ENCODE data around the gene ASTN1.
"Not testable (repeated sequence)": the region's sequence is repeated elsewhere in the genome, so short reads cannot be mapped to it uniquely, and the experiment has no call there.

ASTN1 gene

DNA sequence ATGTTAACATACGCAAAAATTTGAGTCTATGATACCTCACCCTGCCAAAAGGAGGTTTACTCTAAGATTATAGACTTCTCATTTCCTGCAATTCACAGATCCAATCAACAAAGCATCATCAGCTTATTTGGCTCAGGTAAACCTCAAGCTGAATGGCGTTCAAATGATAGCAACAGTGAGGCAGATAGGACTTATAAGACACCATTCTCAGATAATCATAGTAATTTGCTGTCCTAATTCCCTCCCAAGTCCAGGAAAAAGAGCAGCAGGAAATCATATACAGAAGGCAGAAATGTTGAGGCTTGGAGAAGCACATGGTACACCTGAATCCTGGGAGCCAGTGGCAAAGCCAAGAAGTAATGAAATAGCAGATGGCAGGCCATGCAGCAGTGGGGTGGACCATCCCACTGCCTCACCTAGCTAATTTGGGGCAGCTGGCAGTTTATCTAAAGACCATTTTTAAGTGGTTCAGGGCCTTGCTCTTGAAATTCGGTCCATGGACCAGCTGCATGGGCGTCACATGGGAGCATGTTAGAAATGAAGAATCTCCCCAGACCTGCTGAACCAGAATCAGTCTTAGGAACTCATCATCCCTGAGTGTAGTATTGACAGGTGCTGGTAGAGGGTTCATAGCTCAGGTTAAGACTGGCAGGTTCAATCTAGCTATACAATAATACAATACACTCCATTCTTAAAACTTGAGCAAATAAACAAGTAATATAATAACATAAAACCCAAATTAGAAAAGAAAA is 57.7 kb downstream of the ASTN1 start:
- DNase-seq (ENCODE audit: low read depth): no peak

DNA sequence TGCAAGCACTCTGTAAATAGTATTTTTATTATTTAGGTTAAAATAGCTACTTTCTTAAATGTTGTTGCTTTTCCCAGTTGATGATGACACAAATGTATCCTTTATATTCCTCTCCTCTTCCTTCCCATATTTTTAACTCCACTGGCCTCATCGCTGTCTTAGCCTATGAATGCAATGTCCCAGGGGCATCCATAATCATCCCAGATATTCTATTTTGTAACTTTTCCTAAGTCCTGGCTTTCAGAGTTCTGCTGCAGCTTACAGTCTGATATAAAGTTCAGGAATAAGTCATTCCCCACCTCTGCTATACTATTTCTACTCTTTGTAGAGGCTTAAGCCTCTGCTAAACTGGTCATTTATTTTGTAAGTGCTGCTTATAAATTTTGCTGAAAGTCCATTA is 58.3 kb downstream of the ASTN1 start:
- no peak for DNase-seq (ENCODE audit: low read depth)

DNA sequence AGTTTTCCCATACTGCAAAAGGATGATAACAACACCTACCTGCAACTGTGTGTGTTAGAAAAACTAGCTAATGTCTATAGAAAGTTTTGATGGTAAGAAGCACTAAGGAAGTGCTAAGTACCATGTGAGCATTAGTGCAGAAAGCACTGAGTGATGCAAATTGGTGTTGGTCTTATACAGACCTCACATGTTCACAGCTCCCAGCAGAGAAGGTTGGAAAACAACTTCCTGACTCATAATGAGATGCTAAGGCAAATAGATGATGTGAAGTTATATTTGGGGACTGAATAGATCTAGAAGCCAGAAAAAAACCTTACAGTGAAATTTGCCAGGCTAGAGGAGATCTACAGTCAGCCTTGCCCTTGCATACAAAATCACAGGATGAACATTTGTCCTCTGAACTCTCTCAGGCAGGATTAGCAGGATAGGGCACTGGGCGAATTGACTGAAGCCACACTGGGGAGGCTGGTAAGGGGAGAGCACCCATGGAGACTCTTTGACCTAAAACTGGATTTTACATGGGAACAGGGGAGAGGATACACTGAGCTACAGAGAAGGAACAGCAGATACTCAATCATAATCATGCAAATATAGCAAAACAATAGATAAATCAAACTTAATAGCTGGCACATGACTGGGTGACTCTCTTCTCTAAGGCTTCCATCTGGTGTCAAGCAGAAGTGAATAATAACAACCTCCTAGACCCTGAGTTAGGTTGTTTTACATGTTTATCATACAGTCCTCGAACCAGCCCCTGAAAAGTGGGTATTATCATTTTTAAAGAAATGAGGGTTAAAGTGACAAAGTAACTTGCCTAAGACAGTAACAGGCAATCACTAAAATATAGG is 61.3 kb downstream of the ASTN1 start:
- DNase-seq (ENCODE audit: low read depth): no peak

DNA sequence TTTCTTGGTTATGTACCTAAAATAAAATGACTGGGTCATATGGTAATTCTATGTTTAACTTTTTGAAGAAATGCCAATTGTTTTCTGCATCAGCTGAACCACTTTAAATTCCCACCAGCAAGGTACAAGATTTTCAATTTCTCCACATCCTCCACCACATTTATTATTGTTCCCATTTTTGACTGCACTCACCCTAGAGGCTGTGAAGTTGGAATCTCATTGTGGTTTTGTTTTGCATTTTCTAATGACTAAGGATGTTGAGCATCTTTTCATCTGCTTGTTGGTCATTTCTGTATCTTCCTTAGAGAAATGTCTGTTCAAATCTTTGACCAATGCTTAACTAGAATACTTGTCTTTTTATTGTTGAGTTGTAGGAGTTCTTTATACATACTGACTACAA is 72.5 kb downstream of the ASTN1 start:
- no peak for DNase-seq (ENCODE audit: low read depth)

DNA sequence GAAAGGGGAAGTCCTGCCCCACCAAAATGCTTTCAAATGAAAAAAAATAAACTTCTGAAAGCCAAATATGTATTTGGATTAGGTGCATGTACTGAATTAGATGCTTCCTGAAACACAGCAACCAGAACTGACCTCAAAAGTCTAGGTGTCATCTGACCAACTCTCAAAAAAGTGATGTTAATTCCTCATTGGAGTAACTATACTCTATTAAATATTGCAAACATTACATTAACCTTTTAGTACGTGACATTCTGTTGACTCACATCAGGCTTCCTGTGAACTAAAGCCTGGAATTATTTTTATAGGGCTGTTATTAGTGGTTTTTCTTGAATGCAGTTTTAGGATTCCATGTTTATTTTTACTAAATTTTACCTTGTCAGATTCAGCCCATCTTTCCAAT is 73.5 kb downstream of the ASTN1 start:
- no peak for DNase-seq (ENCODE audit: low read depth)

DNA sequence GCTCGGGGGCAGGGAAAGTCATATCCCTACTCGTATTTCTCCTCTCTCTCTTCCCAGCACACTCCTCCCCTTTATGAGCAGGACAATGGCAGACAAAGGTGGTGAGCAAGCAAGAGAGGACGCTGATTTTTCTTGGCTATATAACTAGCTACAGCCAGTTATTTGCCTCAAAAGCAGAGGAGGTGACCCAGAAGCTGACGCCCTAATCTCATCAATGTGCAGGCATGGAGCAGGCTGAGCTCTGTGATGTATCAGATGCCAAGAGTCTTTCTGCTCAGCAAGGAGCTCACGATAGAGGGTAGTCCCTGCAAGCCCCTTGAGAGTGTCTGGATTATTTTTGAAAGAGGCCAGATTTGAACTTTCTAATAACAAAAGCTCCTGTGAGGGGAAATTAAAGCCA is 75.5 kb downstream of the ASTN1 start:
- no peak for DNase-seq (ENCODE audit: low read depth)

DNA sequence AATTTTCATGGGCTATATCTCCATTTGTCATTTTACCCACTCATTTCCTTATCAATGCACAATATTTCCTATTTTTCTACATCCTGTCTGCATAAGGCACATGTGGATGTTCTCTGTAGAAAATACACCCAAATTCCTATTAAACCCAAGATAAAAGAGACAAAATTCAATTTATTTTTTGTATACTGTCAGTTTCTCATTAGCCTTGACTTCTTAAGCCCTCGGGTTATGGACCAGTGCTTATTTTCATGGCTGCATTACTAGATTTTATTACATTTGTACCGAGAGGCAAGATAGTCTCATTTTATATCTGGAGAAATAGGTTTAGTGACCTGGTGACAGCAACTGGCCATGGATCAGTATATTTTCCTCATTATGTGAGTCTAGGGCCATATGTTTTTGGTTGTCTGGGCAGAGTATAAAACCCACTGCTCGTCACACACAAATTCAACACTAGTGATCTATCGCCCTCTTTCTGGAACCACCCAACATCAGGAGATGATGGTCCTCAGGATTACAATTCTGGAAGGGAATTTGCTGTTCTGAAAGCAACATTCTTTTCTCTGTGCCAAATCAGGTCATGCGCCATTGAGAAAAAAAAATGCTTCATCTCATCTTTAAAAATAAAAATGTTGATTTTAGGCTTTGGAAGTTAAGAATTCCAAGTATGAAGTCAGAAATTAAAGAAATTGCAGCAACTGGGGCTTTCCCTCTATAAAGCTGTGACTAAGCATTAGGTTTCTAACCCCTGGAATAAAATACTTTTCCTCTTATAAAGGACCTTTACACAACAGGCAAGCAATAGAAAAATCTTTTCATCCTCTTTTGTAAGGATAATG is 81.4 kb downstream of the ASTN1 start:
- no peak for DNase-seq (ENCODE audit: low read depth)

DNA sequence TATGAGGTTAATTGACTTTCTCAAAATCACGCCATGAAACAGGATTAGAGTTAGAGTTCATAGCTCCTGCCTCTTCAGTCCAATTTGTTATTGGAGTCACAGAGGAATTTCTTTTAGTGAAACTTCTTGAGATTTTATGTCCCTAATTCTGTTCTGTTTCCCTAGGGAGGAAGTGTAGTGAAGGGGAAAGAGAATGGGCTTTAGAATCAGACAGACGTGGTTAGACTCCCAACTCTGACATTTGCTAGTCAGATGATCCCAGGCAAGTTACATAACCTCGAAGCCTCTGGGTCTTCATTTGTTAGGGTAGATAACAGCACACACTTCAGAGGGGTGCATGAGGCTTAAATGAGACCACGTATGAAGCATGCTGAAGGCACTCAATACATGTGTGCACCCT is 83.9 kb downstream of the ASTN1 start:
- no peak for DNase-seq (ENCODE audit: low read depth)

DNA sequence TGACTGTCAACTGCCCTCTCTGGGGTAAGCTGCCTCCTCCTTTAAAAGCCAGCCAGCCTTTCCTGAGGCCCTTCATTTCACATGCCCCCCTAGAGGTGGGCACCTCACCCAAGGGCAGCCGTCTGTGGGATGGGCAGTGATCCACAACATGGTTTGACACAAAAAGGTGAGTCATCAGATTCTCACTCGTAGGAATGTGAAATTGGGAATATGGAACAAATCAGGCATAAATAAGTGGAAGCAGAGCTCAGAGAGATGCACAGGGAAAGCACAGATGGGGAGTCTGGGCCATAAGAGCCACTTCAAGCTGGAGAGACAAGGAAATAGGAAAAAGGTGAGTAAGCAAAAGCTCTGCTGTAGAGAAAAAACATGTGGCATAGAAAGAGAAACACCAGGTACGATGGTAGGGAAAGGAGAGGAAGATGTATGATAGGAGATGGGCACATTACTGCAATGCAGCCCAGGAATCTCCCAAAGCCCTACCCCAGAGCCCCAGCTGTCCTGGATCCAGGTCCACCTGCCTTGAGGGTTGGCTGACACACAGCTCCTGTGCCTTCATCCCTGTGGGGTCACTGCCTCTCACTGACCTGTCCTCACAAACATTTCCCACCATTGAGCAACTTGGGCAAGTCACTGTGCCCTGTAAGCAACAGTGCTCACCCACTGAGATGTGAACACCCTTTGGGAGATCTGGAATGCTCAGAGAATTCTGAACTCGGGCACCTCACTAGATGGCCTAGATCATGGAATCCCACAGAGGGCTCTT is 86.6 kb downstream of the ASTN1 start:
- DNase-seq (ENCODE audit: low read depth): no peak

DNA sequence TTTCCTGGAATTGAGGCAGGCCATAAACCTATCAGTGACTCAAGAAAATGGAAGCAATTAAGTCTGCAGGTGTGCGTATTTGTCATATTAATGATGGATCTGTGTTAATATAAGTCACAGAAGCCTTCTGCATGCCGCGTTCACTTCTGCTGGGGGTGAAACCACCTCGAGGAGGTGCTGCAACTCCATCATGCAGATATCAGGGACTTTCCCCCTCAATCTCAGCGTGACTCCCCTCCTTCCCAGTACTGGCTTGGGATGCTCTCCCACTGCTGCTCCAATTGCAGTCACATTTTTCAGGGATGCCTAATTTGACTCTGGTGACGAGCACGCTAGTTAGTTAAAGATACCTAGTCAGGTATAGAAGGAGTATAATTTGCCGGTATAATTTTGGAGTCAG is 87.5 kb downstream of the ASTN1 start:
- no peak for DNase-seq (ENCODE audit: low read depth)

DNA sequence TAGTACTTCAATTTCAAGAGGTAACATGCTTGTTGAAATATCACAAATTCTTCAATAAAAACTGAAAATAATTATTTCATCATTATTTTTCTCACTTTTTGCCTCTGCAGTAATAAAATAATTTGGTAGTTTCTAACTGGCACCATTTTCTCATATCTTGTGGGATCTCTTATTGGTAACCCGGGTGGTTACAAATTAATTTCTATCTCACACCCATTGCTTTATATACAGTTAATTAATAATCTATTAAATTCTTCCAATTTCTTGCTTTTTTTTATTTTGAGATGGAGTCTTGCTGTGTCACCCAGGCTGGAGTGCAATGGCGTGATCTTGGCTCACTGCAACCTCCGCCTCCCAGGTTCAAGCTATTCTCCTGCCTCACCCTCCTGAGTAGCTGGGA is 89.7 kb downstream of the ASTN1 start:
- DNase-seq (ENCODE audit: low read depth): not testable (repeated sequence)

DNA sequence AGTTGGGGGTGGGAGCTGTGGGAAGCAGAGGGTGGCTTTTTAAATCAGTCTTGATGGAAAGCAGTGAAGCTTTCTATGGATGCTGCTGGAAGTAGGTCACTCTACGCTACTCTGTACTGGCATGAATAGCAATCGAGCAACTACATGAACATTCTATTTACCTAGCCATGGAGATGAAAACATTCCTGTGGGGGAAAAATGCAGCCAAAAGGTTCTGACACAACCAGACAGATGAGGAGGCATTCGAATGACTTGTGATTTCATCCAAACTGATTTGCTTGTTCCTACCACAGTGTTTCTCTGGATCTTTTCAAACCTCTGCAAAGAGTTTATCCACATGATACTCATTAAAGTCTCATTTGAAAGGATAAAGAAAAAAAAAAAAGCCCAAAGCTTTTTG is 95.0 kb downstream of the ASTN1 start:
- no peak for DNase-seq (ENCODE audit: low read depth)

DNA sequence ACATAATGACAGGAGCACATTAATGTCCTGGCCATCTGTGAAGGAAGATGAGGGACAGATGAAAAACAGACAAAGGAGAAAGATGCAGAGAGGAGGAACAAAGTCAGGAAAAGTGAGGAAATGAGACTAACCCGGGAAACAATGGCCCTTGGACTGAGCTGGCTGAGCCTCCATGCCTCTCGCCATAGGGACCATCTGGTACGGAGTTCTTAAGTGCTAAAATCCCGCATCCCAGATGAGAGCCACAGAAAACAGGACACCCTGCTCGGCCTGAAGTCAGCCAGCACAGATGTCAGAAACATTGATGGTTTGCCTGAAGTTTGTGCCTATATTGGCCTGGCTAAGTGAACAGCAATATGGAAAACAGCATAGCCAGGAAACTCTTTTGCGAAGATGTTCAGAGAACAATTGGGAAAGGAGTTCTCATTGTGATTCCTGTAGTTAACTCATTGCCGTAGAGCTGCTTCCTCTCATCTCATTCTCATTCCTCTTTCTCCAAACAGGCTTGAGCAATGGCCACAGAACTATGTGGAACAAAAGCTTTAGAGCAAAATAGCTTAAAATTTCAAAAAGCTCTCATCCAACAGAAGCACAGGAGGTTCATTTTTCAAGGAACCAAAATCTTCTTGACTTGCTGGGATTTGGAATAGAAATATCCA is 96.6 kb downstream of the ASTN1 start:
- no peak for DNase-seq (ENCODE audit: low read depth)

DNA sequence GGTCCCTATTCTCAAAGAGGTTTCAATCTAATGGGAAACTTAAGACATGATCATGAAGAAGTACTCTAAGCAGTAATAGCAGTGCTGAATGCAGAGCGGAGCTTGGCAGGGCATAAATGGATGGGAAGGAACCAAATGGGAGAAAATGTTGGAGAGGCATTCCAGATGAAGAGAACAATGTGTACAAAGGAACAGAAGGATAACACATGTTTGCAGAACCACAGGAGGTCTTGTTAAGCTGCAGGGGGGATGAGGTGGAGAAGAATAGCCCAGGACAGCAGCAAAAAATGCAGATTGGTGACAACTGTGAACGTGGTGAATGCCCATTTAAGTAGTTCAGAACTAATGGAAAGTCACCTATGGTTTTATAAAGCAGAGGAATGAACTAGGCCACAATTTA is 99.1 kb downstream of the ASTN1 start:
- DNase-seq (ENCODE audit: low read depth): no peak

DNA sequence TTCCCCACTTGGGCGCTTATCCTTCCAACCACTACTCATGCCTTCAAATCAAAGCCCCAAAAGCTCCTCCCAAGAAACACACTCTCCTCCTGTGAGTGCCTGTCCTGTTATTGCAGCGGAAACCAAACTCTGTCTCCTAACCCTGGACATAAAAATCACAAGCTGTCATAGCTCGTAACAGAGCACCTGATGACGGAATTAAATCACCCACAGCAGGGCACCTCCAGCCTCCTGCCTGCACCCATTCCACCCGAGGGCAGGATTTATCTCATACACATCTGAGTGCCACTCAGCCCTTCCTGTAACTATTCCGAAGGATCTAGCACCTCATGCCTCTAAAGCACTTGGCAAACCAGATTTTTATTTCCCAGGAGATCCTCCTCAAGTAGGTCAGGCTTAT is 100.9 kb downstream of the ASTN1 start:
- DNase-seq (ENCODE audit: low read depth): no peak

DNA sequence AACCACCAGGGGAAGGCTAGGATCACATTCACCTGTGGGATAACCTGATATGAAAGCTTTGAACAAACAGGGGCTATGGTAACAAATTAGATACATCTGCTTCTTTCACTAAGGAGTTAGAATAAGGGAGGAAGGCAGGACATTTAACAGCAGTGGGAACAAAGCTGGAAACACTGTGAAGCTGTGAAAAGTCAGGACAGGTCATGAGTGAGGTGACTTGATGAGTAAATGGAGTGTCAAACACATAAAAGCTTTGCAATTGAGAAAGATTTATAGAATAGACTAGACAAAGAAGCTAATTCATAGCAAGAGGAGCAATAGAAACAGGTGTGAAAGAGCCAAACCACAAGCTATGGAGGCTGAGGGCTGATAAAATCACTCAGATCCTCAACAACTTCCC is 110.0 kb downstream of the ASTN1 start:
- no peak for DNase-seq (ENCODE audit: low read depth)

DNA sequence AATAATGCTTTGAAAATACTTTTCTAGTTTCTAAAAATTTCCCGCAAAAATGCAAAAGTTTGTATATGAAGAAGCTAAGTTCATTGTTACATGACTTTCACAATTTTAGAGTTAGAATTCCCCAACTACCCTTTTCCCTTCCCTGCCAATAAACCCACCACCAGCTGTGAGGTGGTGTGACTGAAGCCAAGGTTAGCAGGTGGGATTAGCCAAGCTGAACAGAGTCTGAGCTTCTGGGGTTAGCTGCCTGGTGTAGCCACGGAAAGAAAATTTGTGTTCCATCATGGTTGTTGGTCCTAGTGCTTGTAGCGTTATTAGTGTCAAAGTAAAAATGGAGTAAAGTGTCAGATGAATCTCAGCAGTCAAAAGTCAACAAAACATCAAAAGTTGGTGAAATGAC is 110.9 kb downstream of the ASTN1 start:
- no peak for DNase-seq (ENCODE audit: low read depth)

DNA sequence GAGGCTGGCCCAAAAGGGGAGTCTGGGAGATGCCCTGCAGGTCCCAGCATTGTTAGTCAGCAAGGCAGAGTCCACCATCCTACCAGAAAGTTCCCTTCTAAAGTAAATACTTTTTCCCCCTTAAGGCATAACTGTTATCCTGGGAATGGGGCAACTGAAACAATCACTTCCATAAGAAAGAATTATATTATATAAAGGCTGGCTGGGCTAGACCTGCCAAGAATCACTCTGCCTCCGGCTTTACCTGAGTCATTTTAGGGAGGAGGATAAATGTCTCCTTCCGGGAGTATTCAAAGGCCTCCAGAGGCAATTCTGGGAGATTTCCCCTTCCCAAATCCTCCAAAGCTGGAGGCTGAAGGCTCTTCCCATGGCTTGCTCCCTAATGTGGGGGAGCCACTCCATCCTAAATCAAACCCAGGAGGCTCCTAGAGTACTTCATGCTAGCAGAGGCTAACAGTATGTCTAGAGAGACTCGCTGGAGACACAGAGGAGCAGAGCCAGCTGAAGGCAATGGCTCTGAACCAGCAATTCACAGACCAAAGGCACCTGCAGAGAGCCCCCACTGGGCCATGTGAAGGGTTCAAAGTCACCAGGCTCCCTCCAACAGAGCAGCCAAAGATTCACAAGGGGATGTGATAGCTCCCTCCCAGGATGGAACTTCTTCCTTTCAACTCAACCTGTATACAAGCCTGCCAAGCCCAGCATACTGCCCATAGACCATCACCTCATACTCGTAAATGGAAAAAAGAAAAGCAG is 116.0 kb downstream of the ASTN1 start:
- DNase-seq (ENCODE audit: low read depth): no peak

DNA sequence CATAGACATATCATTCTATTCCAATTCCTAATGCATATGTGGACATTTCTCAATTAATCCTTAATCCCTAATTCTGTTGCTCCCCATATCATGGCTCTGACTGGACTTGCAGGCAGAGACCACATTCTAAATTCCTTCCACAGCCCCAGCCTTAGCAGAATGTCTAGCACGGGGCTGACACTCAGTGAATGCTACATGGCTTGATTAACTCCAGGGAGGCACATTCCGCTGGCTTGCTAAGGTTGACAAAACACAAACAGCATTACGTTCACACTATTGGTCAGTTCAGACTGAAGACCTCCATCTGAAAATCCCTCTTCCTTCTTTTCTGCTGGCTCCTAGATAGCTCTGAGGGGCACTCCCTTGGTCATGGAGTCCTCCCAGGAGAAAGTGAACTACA is 119.4 kb downstream of the ASTN1 start:
- no peak for DNase-seq (ENCODE audit: low read depth)

DNA sequence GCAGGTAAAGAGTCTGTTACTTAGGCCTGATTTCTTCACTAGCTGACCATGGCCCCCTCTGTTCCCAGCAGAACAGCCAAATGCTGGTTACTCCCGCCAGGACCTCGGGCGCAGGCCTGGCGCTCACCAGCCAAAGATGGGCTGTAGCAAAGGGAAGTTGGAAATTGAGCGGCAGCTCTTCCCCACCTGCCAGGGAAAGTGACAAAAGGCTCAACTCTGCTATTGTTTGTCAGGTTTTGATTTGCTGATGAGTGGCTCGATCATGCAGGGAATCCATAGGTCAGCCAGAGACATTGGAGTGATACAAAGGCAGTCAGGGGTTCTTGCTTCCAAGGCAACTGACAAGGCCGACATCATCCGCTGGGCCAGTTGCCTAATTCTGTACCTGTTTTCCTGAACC is 120.1 kb downstream of the ASTN1 start:
- DNase-seq (ENCODE audit: low read depth): no peak

DNA sequence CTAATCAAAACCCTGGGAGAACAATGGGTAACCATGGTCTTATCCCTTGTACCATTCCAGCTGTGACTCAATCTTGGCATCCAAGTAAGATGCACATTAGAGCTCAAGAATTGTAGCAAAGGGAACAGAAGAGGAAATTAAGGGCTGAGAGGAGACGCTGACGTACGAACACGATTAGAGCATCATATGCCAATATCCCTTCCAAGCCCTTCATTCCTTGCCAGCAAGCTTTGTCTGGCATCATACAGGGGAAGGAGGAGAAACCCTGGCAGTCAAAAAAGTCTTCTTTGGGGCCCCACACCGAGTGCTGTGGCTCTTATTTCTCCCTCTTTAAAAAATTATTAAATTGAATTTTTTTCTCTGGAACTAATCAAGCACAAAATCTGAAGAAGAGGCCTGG is 120.9 kb downstream of the ASTN1 start:
- DNase-seq (ENCODE audit: low read depth): no peak
